Left ventricle myocardium superior (tissue), 1 donor: ENCODE results near the gene MGLL. TPM values are rescaled to one million over a fixed set of nuclear protein-coding genes. Genes with fewer than 3 reads are reported as not detected.

Source experiments
- ATAC-seq: fragments of 200-7000 bp; cut with Tn5 transposase; one replicate; pipeline ENCODE4 v1.9.1; 2020; ENCODE audit warnings: mild to moderate bottlenecking, moderate library complexity
- DNase-seq: peaks from one replicate; pipeline ENCODE4 v3.0.0-alpha.2; 2020
- intact Hi-C: fragments of 100-400 bp; cut with micrococcal nuclease; formaldehyde crosslinking; loops from one replicate; pipeline ENCODE4 v1.11.0; 2022
- total RNA-seq: library from RNA; stranded (reverse); fragmentation: NEBNext Ultra II Directional; extraction: Animal tissue kit (Norgen Biotek cat#: 25700); gene quantifications from one replicate; pipeline ENCODE4 v1.2.1, GENCODE V29; 2021
- donor health status: DM: no; HTN: yes; CAD: no; lungs with severe emphysema.

The MGLL gene
- total RNA-seq, 1 donor from 2014 or later, result 94.3 TPM

GRCh38 chr3:127840671-127841070, 18.4 kb upstream of the MGLL start:
- intact Hi-C loops, result no loop called here
- ATAC-seq (no peak), DNase-seq (no peak)

GRCh38 chr3:127839099-127839498, 16.8 kb upstream of the MGLL start:
- intact Hi-C loops, result loop anchor here (10.0 kb wide), 1 partner anchor 184 kb away; no protein-coding TSS in a partner anchor
- DNase-seq (no peak), ATAC-seq (no peak)

- intact Hi-C loops, result loop anchor here (10.0 kb wide), 1 partner anchor 181 kb away; no protein-coding TSS in a partner anchor
- no peak for ATAC-seq
- no peak for DNase-seq
Measured at GRCh38 chr3:127835993-127836882, 13.9 kb upstream of the MGLL start.

GRCh38 chr3:127834771-127835170, 12.5 kb upstream of the MGLL start:
- ATAC-seq, result no peak
- DNase-seq, result no peak
- intact Hi-C loops, result loop anchor here (10.0 kb wide), 1 partner anchor 180 kb away; no protein-coding TSS in a partner anchor

GRCh38 chr3:127833281-127834032, 11.1 kb upstream of the MGLL start:
- intact Hi-C loops, result loop anchor here (10.0 kb wide), 1 partner anchor 179 kb away; no protein-coding TSS in a partner anchor
- ATAC-seq, result no peak

GRCh38 chr3:127831723-127832172, 9.4 kb upstream of the MGLL start:
- intact Hi-C loops, result loop anchor here (10.0 kb wide), 1 partner anchor 177 kb away; no protein-coding TSS in a partner anchor
- peak; percentile 59 for ATAC-seq
- peak; percentile 73 for DNase-seq

More at GRCh38 chr3:127833281-127834032, 11.1 kb upstream of the MGLL start:
- DNase-seq, result no peak

- DNase-seq (no peak), ATAC-seq (no peak)
- intact Hi-C loops, result no loop called here
Measured at GRCh38 chr3:127829537-127829936, 7.2 kb upstream of the MGLL start.

- intact Hi-C loops, result no loop called here
- ATAC-seq, result no peak
- DNase-seq, result no peak
Measured at GRCh38 chr3:127827808-127828207, 5.5 kb upstream of the MGLL start.

GRCh38 chr3:127825756-127826155, 3.4 kb upstream of the MGLL start:
- intact Hi-C loops, result no loop called here

GRCh38 chr3:127824151-127824825, 2.0 kb upstream of the MGLL start:
- DNase-seq (no peak), ATAC-seq (no peak)
- intact Hi-C loops, result loop anchor here (5.0 kb wide), 1 partner anchor 127 kb away; no protein-coding TSS in a partner anchor

More at GRCh38 chr3:127825756-127826155, 3.4 kb upstream of the MGLL start:
- ATAC-seq (no peak), DNase-seq (no peak)

GRCh38 chr3:127823426-127823857, 1.1 kb upstream of the MGLL start:
- intact Hi-C loops, result loop anchor here (5.0 kb wide), 1 partner anchor 126 kb away; no protein-coding TSS in a partner anchor
- ATAC-seq (no peak), DNase-seq (no peak)

GRCh38 chr3:127822682-127823425, 539 bp upstream of the MGLL start:
- intact Hi-C loops, result loop anchor here (5.0 kb wide), 1 partner anchor 126 kb away; no protein-coding TSS in a partner anchor
- peak; percentile 84 for DNase-seq
- ATAC-seq, result peak; percentile 85

GRCh38 chr3:127821394-127821793, 921 bp downstream of the MGLL start:
- intact Hi-C loops, result loop anchor here (5.0 kb wide), 1 partner anchor 124 kb away; no protein-coding TSS in a partner anchor
- DNase-seq (peak; percentile 49), ATAC-seq (no peak)

GRCh38 chr3:127820826-127821313, 1.4 kb downstream of the MGLL start:
- ATAC-seq (no peak), DNase-seq (no peak)
- intact Hi-C loops, result loop anchor here (5.0 kb wide), 1 partner anchor 124 kb away; no protein-coding TSS in a partner anchor

GRCh38 chr3:127820221-127820825, 2.0 kb downstream of the MGLL start:
- ATAC-seq, result no peak
- DNase-seq, result no peak
- intact Hi-C loops, result loop anchor here (5.0 kb wide), 1 partner anchor 123 kb away; no protein-coding TSS in a partner anchor

- intact Hi-C loops, result loop anchor here (5.0 to 10.0 kb wide), 2 partner anchors 75 to 122 kb away; no protein-coding TSS in a partner anchor
Measured at GRCh38 chr3:127819656-127820055, 2.7 kb downstream of the MGLL start.

GRCh38 chr3:127819086-127819485, 3.2 kb downstream of the MGLL start:
- ATAC-seq (no peak), DNase-seq (no peak)
- intact Hi-C loops, result loop anchor here (10.0 kb wide), 1 partner anchor 74 kb away; no protein-coding TSS in a partner anchor

More at GRCh38 chr3:127819656-127820055, 2.7 kb downstream of the MGLL start:
- no peak for ATAC-seq
- no peak for DNase-seq
